ENCODE data around the gene ZNF296. TPM values are rescaled to one million over a fixed set of nuclear protein-coding genes. Genes with fewer than 3 reads are reported as not detected.
A peak's percentile ranks its signal among the peaks of the same experiment; 100 is the strongest.

Gene ZNF296
- total and polyA plus RNA-seq, 2 of the 13 experiments (the other 11 are each of a cell fraction or from before 2014, with no cell fraction given) = 0.26 to 0.62 TPM

DNA sequence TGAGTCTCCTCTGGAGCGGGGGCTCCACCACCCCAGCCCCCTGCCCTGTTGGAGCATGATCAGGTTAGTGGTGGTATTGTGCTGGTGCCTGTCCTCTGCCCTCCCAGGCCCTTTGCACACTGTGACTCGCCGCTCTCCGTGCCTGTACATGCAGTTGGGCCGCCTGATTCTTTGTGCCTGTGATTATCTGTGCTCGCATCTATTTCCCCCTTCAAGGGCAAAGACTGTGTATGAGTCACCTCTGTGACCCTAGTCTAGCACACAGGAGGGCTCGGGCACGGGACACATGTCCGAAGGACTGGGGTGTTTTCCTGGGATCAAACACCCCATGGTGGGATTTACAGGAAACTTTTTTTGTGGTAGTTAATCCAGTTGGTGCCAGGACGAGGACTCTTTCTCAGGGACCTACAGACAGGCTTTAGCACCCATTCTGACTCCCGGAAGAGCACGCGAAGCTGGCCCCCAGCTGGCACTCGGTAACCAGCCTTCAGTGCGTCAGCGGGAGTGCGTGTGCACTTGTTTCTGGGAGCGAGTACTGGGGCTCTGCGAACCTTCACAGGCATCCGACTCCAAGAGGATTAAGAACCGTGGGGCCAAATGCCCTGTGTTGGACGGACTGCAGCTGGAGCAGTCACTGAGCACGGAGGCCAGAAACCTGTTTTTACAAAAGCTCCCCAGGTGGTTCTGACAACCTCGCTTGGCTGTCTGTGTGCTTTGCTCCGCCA, 23.4 kb upstream of the ZNF296 start (continued):
- TF ChIP-seq, protein P1, sequence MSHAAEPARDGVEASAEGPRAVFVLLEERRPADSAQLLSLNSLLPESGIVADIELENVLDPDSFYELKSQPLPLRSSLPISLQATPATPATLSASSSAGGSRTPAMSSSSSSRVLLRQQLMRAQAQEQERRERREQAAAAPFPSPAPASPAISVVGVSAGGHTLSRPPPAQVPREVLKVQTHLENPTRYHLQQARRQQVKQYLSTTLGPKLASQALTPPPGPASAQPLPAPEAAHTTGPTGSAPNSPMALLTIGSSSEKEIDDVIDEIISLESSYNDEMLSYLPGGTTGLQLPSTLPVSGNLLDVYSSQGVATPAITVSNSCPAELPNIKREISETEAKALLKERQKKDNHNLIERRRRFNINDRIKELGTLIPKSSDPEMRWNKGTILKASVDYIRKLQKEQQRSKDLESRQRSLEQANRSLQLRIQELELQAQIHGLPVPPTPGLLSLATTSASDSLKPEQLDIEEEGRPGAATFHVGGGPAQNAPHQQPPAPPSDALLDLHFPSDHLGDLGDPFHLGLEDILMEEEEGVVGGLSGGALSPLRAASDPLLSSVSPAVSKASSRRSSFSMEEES (CRISPR knock-in tag; IDR thresholded peaks at IDR 0.05) = 0 out of 2 replicates have a peak, but pooled peaks have one; percentile 24
- TF ChIP-seq FOSL2 (CRISPR knock-in tag; IDR thresholded peaks at IDR 0.05) = peak; percentile 94
- TF ChIP-seq, protein P2, sequence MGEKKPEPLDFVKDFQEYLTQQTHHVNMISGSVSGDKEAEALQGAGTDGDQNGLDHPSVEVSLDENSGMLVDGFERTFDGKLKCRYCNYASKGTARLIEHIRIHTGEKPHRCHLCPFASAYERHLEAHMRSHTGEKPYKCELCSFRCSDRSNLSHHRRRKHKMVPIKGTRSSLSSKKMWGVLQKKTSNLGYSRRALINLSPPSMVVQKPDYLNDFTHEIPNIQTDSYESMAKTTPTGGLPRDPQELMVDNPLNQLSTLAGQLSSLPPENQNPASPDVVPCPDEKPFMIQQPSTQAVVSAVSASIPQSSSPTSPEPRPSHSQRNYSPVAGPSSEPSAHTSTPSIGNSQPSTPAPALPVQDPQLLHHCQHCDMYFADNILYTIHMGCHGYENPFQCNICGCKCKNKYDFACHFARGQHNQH (CRISPR knock-in tag; IDR thresholded peaks at IDR 0.05) = peak; percentile 18; the same call in 1 of the 2 replicates
- TF ChIP-seq MIER3 (CRISPR knock-in tag; IDR thresholded peaks at IDR 0.05; ENCODE audit: borderline replicate concordance) = 0 out of 2 replicates have a peak, but pooled peaks have one; percentile 18
- TF ChIP-seq ZFP90 (CRISPR knock-in tag; IDR thresholded peaks at IDR 0.05; ENCODE audit: borderline replicate concordance) = no peak
- TF ChIP-seq FOSL1 (CRISPR knock-in tag; IDR thresholded peaks at IDR 0.05; ENCODE audit: borderline replicate concordance) = peak; percentile 71; the same call in 1 of the 2 replicates

GRCh38 chr19:45098521-45099466, 22.5 kb upstream of the ZNF296 start:
- no peaks in the 10 kb centered on the region for H3K9me3 ChIP-seq (ENCODE audit: low read length)
- H3K9ac ChIP-seq (ENCODE audit: insufficient read depth, low read depth, low read length) = peak overlapping the region; percentile 69
- POLR2A ChIA-PET = interaction anchor here (0.7 to 3.2 kb wide), 11 partner anchors 14 to 302 kb away, joined by 3 to 13 read pairs (median 5); partner anchors contain the start of genes BLOC1S3, CLASRP, GEMIN7 and TRAPPC6A
- DNase-seq (ENCODE audit: low spot score) = peak; percentile 40
- ATAC-seq = peak; percentile 2
- peak overlapping the region; percentile 85 for H3K4me2 ChIP-seq (ENCODE audit: low read depth, low read length)
- CTCF ChIA-PET (ENCODE audit: low intra/inter-chr PET ratio, low total read pairs) = no interaction called here
- 34% methylated on average over 7 of the region's 15 CpGs for WGBS (ENCODE audit: low lambda C conversion rate)
- intact Hi-C loops (cut with micrococcal nuclease; ENCODE audit: unreplicated experiment) (no loop called here), in situ Hi-C loops (cut with HindIII; ENCODE audit: extremely low pct_ligation_motif_present, low pct_unique_long_range_greater_than_20kb) (no loop called here)
- H3K4me1 ChIP-seq (ENCODE audit: insufficient read depth, low read length) = peaks cover 100% of the 10 kb centered on the region
- peak; percentile 56 for FAIRE-seq
- no TSS peak for BruUV-seq (replicated peaks)
- H3K79me2 ChIP-seq (ENCODE audit: insufficient read depth, low read length) = peaks cover 98% of the 10 kb centered on the region
- no peak overlapping the region for H2AFZ ChIP-seq (ENCODE audit: low read length)
- H3K4me3 ChIP-seq (replicated peaks in 1 of 3; ENCODE audit: insufficient read depth in 1 of 3, low read depth in 2 of 3, low read length in 3 of 3) = peak overlapping the region in 2 of 3 experiments; percentile 4 to 58; a peak in 5 of 6 replicates
- H3K27me3 ChIP-seq (ENCODE audit: control insufficient read depth in 1 of 2, insufficient read depth in 2 of 2, low read length in 2 of 2) = no peaks in the 10 kb centered on the region; a peak in 1 of 5 replicates
- H3K27ac ChIP-seq (ENCODE audit: extremely low read length, insufficient read depth, low read length) = peak overlapping the region; percentile 74
- peaks cover 18% of the 10 kb centered on the region for H4K20me1 ChIP-seq (ENCODE audit: insufficient read depth, low read length)
- H3K36me3 ChIP-seq (replicated peaks in 1 of 2; ENCODE audit: control insufficient read depth in 1 of 2, insufficient read depth in 2 of 2, low read length in 2 of 2) = peaks cover 0 to 5% of the 10 kb centered on the region in 2 experiments; a peak in 3 of 5 replicates
- TF ChIP-seq, protein P3, sequence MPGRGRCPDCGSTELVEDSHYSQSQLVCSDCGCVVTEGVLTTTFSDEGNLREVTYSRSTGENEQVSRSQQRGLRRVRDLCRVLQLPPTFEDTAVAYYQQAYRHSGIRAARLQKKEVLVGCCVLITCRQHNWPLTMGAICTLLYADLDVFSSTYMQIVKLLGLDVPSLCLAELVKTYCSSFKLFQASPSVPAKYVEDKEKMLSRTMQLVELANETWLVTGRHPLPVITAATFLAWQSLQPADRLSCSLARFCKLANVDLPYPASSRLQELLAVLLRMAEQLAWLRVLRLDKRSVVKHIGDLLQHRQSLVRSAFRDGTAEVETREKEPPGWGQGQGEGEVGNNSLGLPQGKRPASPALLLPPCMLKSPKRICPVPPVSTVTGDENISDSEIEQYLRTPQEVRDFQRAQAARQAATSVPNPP (CRISPR knock-in tag; IDR thresholded peaks at IDR 0.05) = no peak
- TF ChIP-seq ZNF761 (CRISPR knock-in tag; conservative IDR thresholded peaks at IDR 0.05) (0 out of 2 replicates have a peak, but pooled peaks have one; percentile 58), JUN (CRISPR knock-in tag; IDR thresholded peaks at IDR 0.05) (0 out of 2 replicates have a peak, but pooled peaks have one; percentile 34), SAP130 (CRISPR knock-in tag; IDR thresholded peaks at IDR 0.05; ENCODE audit: low read depth) (no peak; the same call in none of the 2 replicates), YY1 (IDR thresholded peaks at IDR 0.05; ENCODE audit: insufficient read depth, insufficient replicate concordance, low read depth, low read length) (peak; percentile 13), ATF7-NPFF (CRISPR knock-in tag; IDR thresholded peaks at IDR 0.05; ENCODE audit: low read depth) (0 out of 2 replicates have a peak, but pooled peaks have one; percentile 7), BRD4 (CRISPR knock-in tag; IDR thresholded peaks at IDR 0.05) (no peak), RBM22 (optimal IDR thresholded peaks at IDR 0.05; ENCODE audit: low read length) (no peak), HMG20B (CRISPR knock-in tag; conservative IDR thresholded peaks at IDR 0.05) (0 out of 2 replicates have a peak, but pooled peaks have one; percentile 9), HOXA7 (CRISPR knock-in tag; IDR thresholded peaks at IDR 0.05) (no peak)
